ENCODE data around the gene COX15. TPM values are rescaled to one million over a fixed set of nuclear protein-coding genes. Genes with fewer than 3 reads are reported as not detected.
"Not testable (repeated sequence)": the region's sequence is repeated elsewhere in the genome, so short reads cannot be mapped to it uniquely, and the experiment has no call there.

Gene COX15
- total and polyA plus RNA-seq, 2 donors (not counting 1 experiment from before 2014, with no cell fraction given): 13.9 to 39.5 TPM

- H3K4me1 Mint-ChIP-seq: no peaks in the 10 kb centered on the region
- H3K27ac ChIP-seq (ENCODE audit: low read length in 2 of 2): no peak overlapping the region
- TF ChIP-seq CTCF (IDR thresholded peaks at IDR 0.05): no peak
- TF ChIP-seq EZH2 (IDR thresholded peaks at IDR 0.05; ENCODE audit: borderline replicate concordance, insufficient read depth, low read depth, low read length, poor library complexity, severe bottlenecking): no peak
- DNase-seq (no peak), ATAC-seq (ENCODE audit: low read depth) (no peak)
- no peaks in the 10 kb centered on the region for H3K9me3 Mint-ChIP-seq (ENCODE audit: insufficient read depth)
- no peak overlapping the region for H3K27ac Mint-ChIP-seq
- peaks cover 5% of the 10 kb centered on the region for H3K79me2 ChIP-seq (ENCODE audit: control insufficient read depth, insufficient read depth, low read length)
- H3K9me3 ChIP-seq (ENCODE audit: control extremely low read depth in 1 of 3, control insufficient read depth in 2 of 3, insufficient read depth in 1 of 3, low read length in 2 of 3): no peaks in the 10 kb centered on the region
- intact Hi-C loops (cut with micrococcal nuclease): no loop called here
- WGBS (ENCODE audit: insufficient coverage): 100% methylated on average over 1 of the region's 2 CpGs
- H3K27me3 ChIP-seq (replicated peaks in 1 of 4; ENCODE audit: control extremely low read depth in 1 of 4, control insufficient read depth in 3 of 4, insufficient read depth in 4 of 4, low read length in 3 of 4): no peaks in the 10 kb centered on the region
- no peak overlapping the region for H3K9ac ChIP-seq (ENCODE audit: low read length)
- H3K4me3 Mint-ChIP-seq: no peak overlapping the region
- H3K4me3 ChIP-seq (ENCODE audit: control extremely low read depth in 1 of 5, extremely low read depth in 1 of 5, insufficient read depth in 1 of 5, low read depth in 2 of 5, low read length in 4 of 5): no peak overlapping the region
- H3K36me3 ChIP-seq (replicated peaks in 1 of 2; ENCODE audit: control extremely low read depth in 1 of 2, control insufficient read depth in 1 of 2, extremely low read depth in 1 of 2, insufficient read depth in 2 of 2, low read length in 1 of 2): peaks cover 13 to 75% of the 10 kb centered on the region in 2 experiments
- POLR2A ChIA-PET: no interaction called here
- no peaks in the 10 kb centered on the region for H3K27me3 Mint-ChIP-seq
- H2AFZ ChIP-seq (ENCODE audit: insufficient read depth, low read depth, low read length, poor library complexity, severe bottlenecking): no peak overlapping the region
- H4K20me1 ChIP-seq (ENCODE audit: control insufficient read depth, insufficient read depth, low read length, poor library complexity, severe bottlenecking): peaks cover 17% of the 10 kb centered on the region
- H3K4me1 ChIP-seq (ENCODE audit: control insufficient read depth in 2 of 2, insufficient read depth in 2 of 2, low read length in 2 of 2): no peaks in the 10 kb centered on the region
- CTCF ChIA-PET: no interaction called here
- no peak overlapping the region for H3K4me2 ChIP-seq (replicated peaks; ENCODE audit: low read depth, low read length, poor library complexity, severe bottlenecking)
Measured at GRCh38 chr10:99748823-99749451, 17.0 kb upstream of the COX15 start.

GRCh38 chr10:99746166-99746565 is 14.2 kb upstream of the COX15 start:
- H3K9me3 Mint-ChIP-seq (ENCODE audit: insufficient read depth); H2AFZ ChIP-seq (ENCODE audit: insufficient read depth, low read depth, low read length, poor library complexity, severe bottlenecking); intact Hi-C loops (cut with micrococcal nuclease); H3K27me3 Mint-ChIP-seq; H3K9ac ChIP-seq (ENCODE audit: low read length); H3K4me2 ChIP-seq (replicated peaks; ENCODE audit: low read depth, low read length, poor library complexity, severe bottlenecking); POLR2A ChIA-PET; H3K4me3 ChIP-seq (ENCODE audit: control extremely low read depth in 1 of 5, extremely low read depth in 1 of 5, insufficient read depth in 1 of 5, low read depth in 2 of 5, low read length in 4 of 5); CTCF ChIA-PET; H3K27me3 ChIP-seq (replicated peaks in 1 of 4; ENCODE audit: control extremely low read depth in 1 of 4, control insufficient read depth in 3 of 4, insufficient read depth in 4 of 4, low read length in 3 of 4); H3K27ac ChIP-seq (ENCODE audit: low read length in 2 of 2); ATAC-seq (ENCODE audit: low read depth); H3K4me1 ChIP-seq (ENCODE audit: control insufficient read depth in 2 of 2, insufficient read depth in 2 of 2, low read length in 2 of 2); DNase-seq; H3K4me1 Mint-ChIP-seq; H3K9me3 ChIP-seq (ENCODE audit: control extremely low read depth in 1 of 3, control insufficient read depth in 2 of 3, insufficient read depth in 1 of 3, low read length in 2 of 3); H3K27ac Mint-ChIP-seq; H3K4me3 Mint-ChIP-seq: not testable (repeated sequence)
- peaks cover 12 to 82% of the 10 kb centered on the region in 2 experiments for H3K36me3 ChIP-seq (replicated peaks in 1 of 2; ENCODE audit: control extremely low read depth in 1 of 2, control insufficient read depth in 1 of 2, extremely low read depth in 1 of 2, insufficient read depth in 2 of 2, low read length in 1 of 2)
- no CpG with 5 or more reads among the region's 2 CpGs for WGBS (ENCODE audit: insufficient coverage)
- peaks cover 18% of the 10 kb centered on the region for H3K79me2 ChIP-seq (ENCODE audit: control insufficient read depth, insufficient read depth, low read length)
- peaks cover 36% of the 10 kb centered on the region for H4K20me1 ChIP-seq (ENCODE audit: control insufficient read depth, insufficient read depth, low read length, poor library complexity, severe bottlenecking)
